Activated gamma-delta T cell treated with Interleukin-2 at 50 U/mL for 16 hours (primary cell): ENCODE results near the gene LRWD1.

ENCODE experiments used
- DNase-seq: peaks from one replicate; pipeline ENCODE4 v3.0.0-alpha.2; 2020

The LRWD1 gene

DNA sequence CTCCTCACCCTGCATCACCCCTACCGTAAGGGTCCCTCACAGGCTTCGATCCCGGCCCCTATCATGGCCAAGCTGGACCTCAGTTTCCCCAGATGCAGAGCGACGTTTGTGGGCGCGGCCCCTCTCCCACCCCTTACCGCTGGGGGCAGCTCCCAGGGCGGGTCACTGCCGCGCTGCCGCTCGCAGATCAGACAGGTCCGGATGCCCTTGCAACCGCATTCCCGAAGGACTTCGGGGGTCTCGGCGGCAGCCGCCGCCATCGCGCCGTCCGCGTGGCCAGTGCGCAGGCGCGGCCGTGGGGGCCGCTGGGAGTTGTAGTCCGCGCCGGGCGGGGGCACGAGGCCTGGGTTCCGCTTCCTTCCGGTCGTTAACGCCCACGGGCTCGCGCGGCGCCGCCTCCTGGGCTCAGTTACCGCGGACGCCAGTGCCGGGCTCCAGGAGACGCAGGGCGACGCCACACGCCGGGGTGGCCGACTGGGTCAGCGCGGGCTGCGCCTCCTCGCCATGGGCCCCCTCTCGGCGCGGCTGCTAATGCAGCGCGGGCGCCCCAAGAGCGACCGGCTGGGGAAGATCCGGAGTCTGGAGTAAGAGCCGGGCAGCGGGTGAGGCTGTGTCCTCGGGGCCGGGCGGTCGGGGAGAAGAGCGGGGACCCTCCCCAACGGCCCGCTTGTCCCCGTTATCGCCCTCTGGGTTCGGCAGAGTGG, at the start of gene LRWD1, which contains the start of gene ALKBH4:
TSS of gene LRWD1 (plus strand) at position 408 of the 704 bp plus-strand sequence. CDS start at position 505, 97 bp downstream.
TSS of gene ALKBH4 (minus strand) at position 287 of the 704 bp plus-strand sequence. CDS start at position 260, 27 bp downstream.
- DNase-seq, result peak; percentile 94

GRCh38 chr7:102415685-102416225, 49.0 kb upstream of the LRWD1 start:
- peak; percentile 58 for DNase-seq

DNA sequence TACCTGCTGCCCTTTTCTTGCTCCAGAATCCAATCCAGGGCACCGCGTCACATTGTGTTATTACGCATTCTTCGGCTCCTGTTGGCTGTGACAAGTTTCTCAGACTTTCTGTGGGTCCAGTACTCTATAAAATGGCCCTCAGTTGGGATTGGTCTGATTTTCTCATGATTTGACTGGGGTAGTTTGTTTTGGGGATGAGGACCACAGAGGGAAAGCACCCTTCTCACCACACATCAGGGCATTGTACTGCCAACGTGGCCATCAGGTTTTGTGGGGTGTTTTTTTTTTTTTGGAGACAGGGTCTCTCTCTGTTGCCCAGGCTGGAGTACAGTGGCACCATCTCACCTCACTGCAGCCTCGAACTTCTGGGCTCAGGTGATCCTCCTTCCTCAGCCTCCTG, 48.4 kb upstream of the LRWD1 start:
- no peak for DNase-seq

GRCh38 chr7:102417105-102417504, 47.7 kb upstream of the LRWD1 start:
- no peak for DNase-seq

GRCh38 chr7:102418592-102418991, 46.2 kb upstream of the LRWD1 start:
- DNase-seq, result no peak

GRCh38 chr7:102421706-102422240, 43.0 kb upstream of the LRWD1 start:
- DNase-seq, result no peak

- DNase-seq, result no peak
These were observed 40.6 kb upstream of the LRWD1 start for GRCh38 chr7:102424129-102424551.

- no peak for DNase-seq
These were observed 40.0 kb upstream of the LRWD1 start for GRCh38 chr7:102424787-102425218.

GRCh38 chr7:102425639-102426267, 39.0 kb upstream of the LRWD1 start:
- DNase-seq, result peak; percentile 77

- peak; percentile 52 for DNase-seq
These were observed 38.3 kb upstream of the LRWD1 start for GRCh38 chr7:102426268-102427018.

GRCh38 chr7:102427019-102427405, 37.8 kb upstream of the LRWD1 start:
- no peak for DNase-seq

DNA sequence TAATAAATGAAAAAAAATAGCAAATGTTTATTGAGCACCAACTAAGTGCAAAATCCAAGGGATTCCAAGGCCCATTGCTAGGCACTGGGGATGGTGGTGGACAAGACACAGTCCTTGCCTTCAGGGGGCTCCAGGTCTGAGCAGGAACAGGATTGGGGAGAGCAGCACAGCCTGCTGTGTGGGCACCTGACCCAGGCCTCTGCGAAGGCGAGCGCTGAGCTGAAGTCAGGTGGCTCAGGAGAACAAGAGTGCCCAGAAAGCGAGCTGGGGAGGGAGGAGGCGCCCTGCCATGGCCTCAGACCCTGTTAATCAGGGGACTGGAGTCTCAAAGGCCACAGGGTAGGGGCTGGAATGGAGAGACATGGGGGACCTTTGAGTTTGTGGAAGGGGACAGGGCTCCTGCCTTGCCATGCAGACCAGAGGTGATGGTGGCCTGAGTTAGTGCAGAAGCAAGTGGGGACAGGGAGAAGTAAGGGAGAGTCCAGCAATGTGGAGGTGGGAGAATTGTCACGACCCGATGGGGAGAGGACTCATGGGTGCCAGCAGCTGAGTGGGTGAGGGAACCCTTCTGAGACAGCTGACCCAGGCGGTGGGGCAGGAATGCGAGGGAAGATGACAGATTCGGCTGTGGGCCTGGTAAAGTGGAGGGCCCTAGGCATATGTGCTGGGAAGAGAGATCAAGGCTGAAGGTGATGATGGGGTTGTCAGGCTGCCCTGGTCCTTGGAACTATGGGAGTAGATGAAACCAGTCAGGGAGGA, 35.5 kb upstream of the LRWD1 start:
- no peak for DNase-seq

GRCh38 chr7:102431617-102432298, 33.0 kb upstream of the LRWD1 start:
- peak; percentile 63 for DNase-seq

DNA sequence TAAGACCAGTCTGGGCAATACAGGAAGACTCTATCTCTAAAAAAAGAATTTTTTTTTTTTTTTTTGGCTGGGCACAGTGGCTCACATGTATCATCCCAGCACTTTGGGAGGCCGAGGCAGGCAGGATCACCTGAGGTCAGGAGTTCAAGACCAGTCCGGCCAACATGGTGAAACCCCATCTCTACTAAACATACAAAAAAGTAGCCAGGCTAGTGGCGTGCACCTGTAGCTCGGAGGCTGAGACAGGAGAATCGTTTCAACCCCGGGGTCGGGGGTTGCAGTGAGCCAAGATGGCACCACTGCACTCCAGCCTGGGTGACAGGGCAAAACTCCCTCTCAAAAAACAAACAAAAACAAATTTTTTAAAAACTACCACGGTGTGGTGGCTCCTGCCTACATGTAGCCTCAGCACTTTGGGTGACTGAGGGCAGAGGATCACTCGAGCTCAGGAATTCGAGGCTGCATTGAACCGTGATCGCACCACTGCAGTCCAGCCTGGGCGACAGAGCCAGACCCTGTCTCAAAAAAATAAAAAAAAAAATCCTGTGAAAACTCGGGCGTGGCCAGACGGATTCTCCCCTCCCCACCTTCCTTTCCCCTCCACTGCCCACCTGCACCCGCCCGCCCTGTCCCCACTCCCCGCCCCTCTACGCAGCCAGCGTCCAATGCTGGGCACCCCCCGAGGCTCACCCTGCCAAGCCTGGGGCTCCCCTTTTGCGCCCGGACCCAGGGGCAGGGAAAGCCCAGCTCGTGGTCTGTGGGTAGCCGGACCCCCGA, 32.2 kb upstream of the LRWD1 start:
- DNase-seq, result no peak

- peak; percentile 84 for DNase-seq
These were observed 31.4 kb upstream of the LRWD1 start, which contains the start of gene ORAI2 for GRCh38 chr7:102433219-102434038. TSS of gene ORAI2 (plus strand) at chr7:102433575. CDS start at chr7:102438957, 5,382 bp downstream.

DNA sequence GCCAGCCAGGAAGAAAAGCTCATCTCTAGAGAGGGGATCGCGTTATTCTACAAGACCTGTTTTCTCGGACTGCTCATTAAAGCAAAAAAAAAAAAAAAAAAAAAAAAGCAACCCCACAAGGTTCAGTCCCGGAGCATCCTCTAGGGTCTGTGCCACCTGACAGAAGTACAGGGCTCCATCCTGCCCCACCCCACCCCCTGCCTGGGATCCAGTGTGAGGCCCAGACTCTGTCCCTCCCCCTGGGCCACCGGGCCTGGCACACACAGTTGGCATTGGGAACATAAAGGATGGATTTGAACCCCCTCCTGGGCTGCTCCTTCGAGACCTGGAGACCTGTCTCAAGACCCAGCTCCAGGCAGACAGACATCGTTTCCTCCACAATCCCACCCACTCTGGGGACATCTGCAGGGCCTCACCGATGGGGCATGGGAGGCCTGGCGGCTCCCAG, 30.7 kb upstream of the LRWD1 start:
- no peak for DNase-seq

DNA sequence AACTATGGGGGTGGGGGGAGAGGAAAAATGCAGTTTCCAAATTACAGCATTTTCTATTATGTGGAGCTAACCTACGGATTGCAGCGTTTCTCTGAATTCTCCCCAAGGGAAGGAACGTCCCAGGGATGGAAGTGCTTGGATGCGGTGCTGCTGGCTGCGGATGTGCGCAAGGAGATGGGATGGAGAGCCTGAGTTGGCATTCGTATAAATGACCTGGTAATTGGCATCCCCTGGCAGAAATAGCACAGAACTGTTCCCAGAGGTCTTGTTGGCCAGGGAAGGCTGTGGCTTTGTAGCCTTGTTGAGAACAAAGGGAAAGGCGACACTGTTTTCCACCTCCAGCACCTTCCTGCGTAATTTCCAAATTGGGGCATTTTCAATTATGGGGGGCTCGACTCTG, 28.7 kb upstream of the LRWD1 start:
- DNase-seq, result no peak

- no peak for DNase-seq
These were observed 24.6 kb upstream of the LRWD1 start for GRCh38 chr7:102439963-102440795.
